Prostate gland (tissue), 2 donors: Measurements from ENCODE around the gene ID3. TPM values are rescaled to one million over a fixed set of nuclear protein-coding genes. Genes with fewer than 3 reads are reported as not detected.

Source experiments
- DNase-seq: peaks from one replicate; pipeline ENCODE4 v3.0.0-alpha.2; 2019; ENCODE audit warnings: low spot score
- H3K27ac ChIP-seq, 2 donors: fragments of 200-600 bp; sonication (generic); 2 replicates each; pipeline ENCODE4 v1.5.1; 2017 to 2019
- H3K27me3 ChIP-seq: fragments of 200-600 bp; sonication (generic); replicated peaks from 2 replicates; pipeline ENCODE4 v1.5.1; 2019; ENCODE audit not compliant: insufficient read depth
- H3K36me3 ChIP-seq, 2 donors: fragments of 200-600 bp; sonication (generic); 1 replicate in 1 of 2; 2 replicates in 1 of 2; pipeline versions ENCODE4 v1.5.1 to v1.8.1; 2017 to 2019
- H3K4me1 ChIP-seq: fragments of 200-600 bp; sonication (generic); replicated peaks from 2 replicates; pipeline ENCODE4 v1.5.1; 2019
- H3K4me3 ChIP-seq, 2 donors: fragments of 200-600 bp; sonication (generic); 2 replicates each; pipeline ENCODE4 v1.5.1; 2017 to 2019
- H3K9me3 ChIP-seq: fragments of 200-600 bp; sonication (generic); 2 replicates; pipeline ENCODE4 v1.5.1; 2017
- POLR2A ChIP-seq: fragments of 450-650 bp; IDR thresholded peaks from one replicate; pipeline ENCODE4 v1.6.1; 2016; ENCODE audit warnings: antibody characterized with exemption, mild to moderate bottlenecking
- POLR2AphosphoS5 ChIP-seq: sonication (generic); formaldehyde crosslinking; IDR thresholded peaks from one replicate; pipeline ENCODE4 v1.6.1; 2017; ENCODE audit warnings: antibody characterized with exemption
- WGBS: methylation state at CpG from one replicate; pipeline ENCODE4 v1.1.5; 2018; 5-methylcytosine and 5-hydroxymethylcytosine counted together
- intact Hi-C: fragments of 100-400 bp; cut with DNase I; formaldehyde crosslinking; loops from one replicate; pipeline ENCODE4 v1.14.2; 2022
- total RNA-seq, 2 donors: library from RNA; depleted of rRNA; stranded (reverse); fragments of >200 nt; gene quantifications; one replicate each; pipeline ENCODE4 v1.1.0, GENCODE V29; 2016
- TF ChIP-seq, protein P1 (sequence below), 4 experiments: fragments of 200-600 bp in 2 of 4; fragments of 450-650 bp in 2 of 4; sonication (generic) in 2 of 4; IDR thresholded peaks; 1 replicate in 3 of 4; 2 replicates in 1 of 4; pipeline ENCODE4 v1.5.1; 2016 to 2019; ENCODE audit warnings: antibody characterized with exemption in 4 of 4, mild to moderate bottlenecking in 2 of 4, moderate library complexity in 2 of 4

ID3 gene
- total RNA-seq, 2 donors from 2014 or later = 151 to 184 TPM

DNA sequence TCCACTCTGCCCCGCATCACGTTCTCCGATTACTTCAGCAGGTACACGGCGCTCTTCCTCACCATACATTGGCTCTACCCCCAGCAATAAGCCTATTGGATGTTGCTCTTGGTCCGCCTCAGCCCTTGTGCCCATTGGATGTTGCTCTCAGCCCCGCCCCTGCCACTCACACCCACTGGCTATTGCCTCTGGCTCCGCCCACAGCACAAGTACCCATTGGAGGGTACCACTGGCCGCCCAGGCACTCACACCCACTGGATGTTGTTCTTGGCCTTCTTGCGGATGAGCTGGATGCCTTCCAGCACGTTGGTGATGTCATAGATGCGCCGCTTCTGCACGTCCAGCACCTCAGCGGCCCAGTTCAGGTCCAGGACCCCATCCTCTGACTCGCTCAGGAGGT, 37.7 kb downstream of the ID3 start:
- Histone ChIP-seq H3K27me3 (no peaks in the 10 kb centered on the region), H3K9me3 (no peaks in the 10 kb centered on the region), H3K4me3 (no peak overlapping the region), H3K27ac (no peak overlapping the region), H3K36me3 (no peaks in the 10 kb centered on the region), H3K4me1 (no peaks in the 10 kb centered on the region)
- intact Hi-C loops = no loop called here
- 92% methylated on average over 16 of the region's 16 CpGs for WGBS
- DNase-seq = no peak
- TF ChIP-seq POLR2AphosphoS5 = no peak
- TF ChIP-seq, protein P1, sequence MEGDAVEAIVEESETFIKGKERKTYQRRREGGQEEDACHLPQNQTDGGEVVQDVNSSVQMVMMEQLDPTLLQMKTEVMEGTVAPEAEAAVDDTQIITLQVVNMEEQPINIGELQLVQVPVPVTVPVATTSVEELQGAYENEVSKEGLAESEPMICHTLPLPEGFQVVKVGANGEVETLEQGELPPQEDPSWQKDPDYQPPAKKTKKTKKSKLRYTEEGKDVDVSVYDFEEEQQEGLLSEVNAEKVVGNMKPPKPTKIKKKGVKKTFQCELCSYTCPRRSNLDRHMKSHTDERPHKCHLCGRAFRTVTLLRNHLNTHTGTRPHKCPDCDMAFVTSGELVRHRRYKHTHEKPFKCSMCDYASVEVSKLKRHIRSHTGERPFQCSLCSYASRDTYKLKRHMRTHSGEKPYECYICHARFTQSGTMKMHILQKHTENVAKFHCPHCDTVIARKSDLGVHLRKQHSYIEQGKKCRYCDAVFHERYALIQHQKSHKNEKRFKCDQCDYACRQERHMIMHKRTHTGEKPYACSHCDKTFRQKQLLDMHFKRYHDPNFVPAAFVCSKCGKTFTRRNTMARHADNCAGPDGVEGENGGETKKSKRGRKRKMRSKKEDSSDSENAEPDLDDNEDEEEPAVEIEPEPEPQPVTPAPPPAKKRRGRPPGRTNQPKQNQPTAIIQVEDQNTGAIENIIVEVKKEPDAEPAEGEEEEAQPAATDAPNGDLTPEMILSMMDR (IDR thresholded peaks at IDR 0.05) = no peak
- no peak for TF ChIP-seq POLR2A

DNA sequence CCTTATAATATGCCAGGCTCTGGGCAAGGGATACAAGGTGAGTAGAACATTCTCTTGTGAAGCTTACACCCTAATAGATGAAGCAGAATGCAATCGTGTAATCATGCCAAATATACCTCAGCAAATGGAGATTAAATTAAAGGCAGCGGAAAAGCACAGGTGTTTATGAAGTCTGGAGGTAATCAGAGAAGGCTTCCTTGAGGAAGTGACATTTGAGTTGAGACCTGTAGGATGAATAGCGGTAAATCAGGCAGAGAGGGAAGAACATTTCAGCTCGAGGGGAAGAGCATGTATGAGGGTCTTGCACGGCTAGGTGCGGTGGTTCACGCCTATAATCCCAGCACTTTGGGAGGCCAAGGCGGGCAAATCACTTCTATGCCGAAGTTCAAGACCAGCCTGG, 41.7 kb downstream of the ID3 start:
- Histone ChIP-seq H3K4me1 (no peaks in the 10 kb centered on the region), H3K4me3 (no peak overlapping the region), H3K9me3 (no peaks in the 10 kb centered on the region), H3K27ac (no peak overlapping the region), H3K27me3 (no peaks in the 10 kb centered on the region), H3K36me3 (no peaks in the 10 kb centered on the region)
- TF ChIP-seq, protein P1 (IDR thresholded peaks at IDR 0.05) = no peak
- TF ChIP-seq POLR2A (no peak), POLR2AphosphoS5 (no peak)
- no peak for DNase-seq
- 91% methylated on average over 9 of the region's 9 CpGs for WGBS
- intact Hi-C loops = no loop called here

DNA sequence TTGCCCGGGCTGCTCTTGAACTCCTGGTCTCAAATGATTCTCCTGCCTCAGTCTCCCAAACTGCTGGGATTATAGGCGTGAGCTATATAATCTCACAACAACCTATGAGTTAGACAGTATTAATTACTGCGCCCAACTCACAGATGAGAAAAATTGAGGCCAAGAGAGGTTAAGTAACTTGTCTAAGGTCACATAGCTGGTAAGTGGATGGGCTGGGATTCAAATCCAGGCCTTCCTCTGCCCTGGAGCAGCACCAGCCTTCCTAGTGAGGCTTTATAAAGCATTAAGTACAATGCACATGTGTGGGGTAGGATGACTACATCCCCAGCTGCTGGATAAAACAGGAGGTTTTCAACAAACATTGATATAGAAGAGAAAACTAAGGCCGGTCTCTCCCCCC, 43.4 kb downstream of the ID3 start:
- Histone ChIP-seq H3K27me3 (no peaks in the 10 kb centered on the region), H3K9me3 (no peaks in the 10 kb centered on the region), H3K4me1 (no peaks in the 10 kb centered on the region), H3K27ac (no peak overlapping the region), H3K4me3 (no peak overlapping the region), H3K36me3 (no peaks in the 10 kb centered on the region)
- 97% methylated on average over 4 of the region's 4 CpGs for WGBS
- intact Hi-C loops = no loop called here
- TF ChIP-seq, protein P1 (IDR thresholded peaks at IDR 0.05) = no peak
- TF ChIP-seq POLR2AphosphoS5 (no peak), POLR2A (no peak)
- DNase-seq = no peak

DNA sequence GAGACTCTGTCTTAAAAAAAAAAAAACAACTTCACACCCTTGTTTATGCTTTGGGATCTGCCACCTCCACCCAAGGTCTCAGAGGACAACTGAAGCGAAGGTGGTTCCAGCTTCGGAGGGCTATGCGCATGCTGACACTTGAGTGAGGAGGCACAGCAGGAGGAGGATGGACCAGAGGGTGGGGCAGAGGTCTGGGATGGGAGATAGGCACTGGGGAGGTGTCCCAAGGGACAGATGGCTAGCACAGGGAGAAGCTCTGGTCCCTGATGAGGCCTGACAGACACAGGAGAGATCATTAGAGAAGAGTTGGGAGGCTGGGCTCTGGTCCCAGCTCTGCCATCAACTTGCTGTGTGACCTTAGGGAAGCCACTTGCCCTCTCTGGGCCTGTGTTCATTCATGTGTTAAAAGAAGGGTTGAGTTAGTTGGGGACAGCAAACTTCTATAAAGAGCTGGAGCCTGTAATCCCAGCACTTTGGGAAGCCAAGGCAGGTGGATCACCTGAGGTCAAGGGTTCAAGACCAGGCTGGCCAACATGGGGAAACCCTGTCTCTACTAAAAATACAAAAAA, 45.1 kb downstream of the ID3 start:
- TF ChIP-seq POLR2A = no peak
- no peak for TF ChIP-seq POLR2AphosphoS5
- TF ChIP-seq, protein P1 (IDR thresholded peaks at IDR 0.05) = no peak
- intact Hi-C loops = no loop called here
- Histone ChIP-seq H3K9me3 (no peaks in the 10 kb centered on the region), H3K27ac (no peak overlapping the region), H3K36me3 (no peaks in the 10 kb centered on the region), H3K4me3 (no peak overlapping the region), H3K27me3 (no peaks in the 10 kb centered on the region), H3K4me1 (no peaks in the 10 kb centered on the region)
- 92% methylated on average over 3 of the region's 3 CpGs for WGBS
- no peak for DNase-seq

DNA sequence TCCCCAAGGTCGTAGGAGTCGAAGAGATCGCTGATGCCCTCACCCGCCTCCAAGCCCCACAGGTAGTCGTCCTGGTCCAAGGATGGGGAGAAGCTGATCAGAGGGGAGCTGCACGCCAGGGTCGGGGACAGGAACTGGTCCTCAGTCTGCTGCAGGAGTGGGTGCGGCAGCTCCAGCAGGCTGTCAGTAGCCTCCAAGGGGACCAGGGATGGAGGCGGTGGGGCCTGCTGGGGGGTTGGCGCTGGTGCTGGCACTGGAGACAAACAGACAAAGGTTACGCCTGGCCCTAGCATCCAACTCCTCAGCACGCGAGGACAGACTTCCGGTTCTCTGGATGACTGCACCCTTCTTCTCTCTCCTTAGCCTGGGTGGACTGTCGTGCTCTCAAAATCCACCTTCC, 49.4 kb downstream of the ID3 start:
- DNase-seq = no peak
- TF ChIP-seq, protein P1 (IDR thresholded peaks at IDR 0.05) = no peak
- TF ChIP-seq POLR2A (no peak), POLR2AphosphoS5 (no peak)
- WGBS = 87% methylated on average over 15 of the region's 15 CpGs
- H3K9me3 ChIP-seq = no peaks in the 10 kb centered on the region
- intact Hi-C loops = no loop called here
- no peaks in the 10 kb centered on the region for H3K27me3 ChIP-seq
- H3K36me3 ChIP-seq = no peaks in the 10 kb centered on the region
- H3K4me3 ChIP-seq = no peak overlapping the region
- no peaks in the 10 kb centered on the region for H3K4me1 ChIP-seq
- no peak overlapping the region for H3K27ac ChIP-seq
